ENCODE data around the gene BEND3. TPM values are rescaled to one million over a fixed set of nuclear protein-coding genes. Genes with fewer than 3 reads are reported as not detected.
A peak's percentile ranks its signal among the peaks of the same experiment; 100 is the strongest.

Gene BEND3
- total RNA-seq, 1 experiment from 2014 or later, result 70.2 TPM

- no peak overlapping the region for H3K9ac ChIP-seq (ENCODE audit: extremely low read depth, insufficient read length, low read length)
- no CpG with 5 or more reads among the region's 8 CpGs for WGBS (ENCODE audit: extremely low coverage, insufficient read length, low lambda C conversion rate)
- no peaks in the 10 kb centered on the region for H3K79me1 ChIP-seq (ENCODE audit: insufficient read depth, low read depth, low read length, poor library complexity, severe bottlenecking)
- no peak overlapping the region for H4K8ac ChIP-seq (replicated peaks; ENCODE audit: insufficient read length, low read depth, low read length)
- no peak overlapping the region for H3K14ac ChIP-seq (ENCODE audit: insufficient read depth, low read length)
- H3K4me3 Mint-ChIP-seq, result peak overlapping the region in 1 of 2 experiments; percentile 65; a peak in 3 of 5 replicates
- no peak overlapping the region for H3K23ac ChIP-seq (ENCODE audit: insufficient read length, low read depth, low read length)
- no peaks in the 10 kb centered on the region for H4K20me1 ChIP-seq (ENCODE audit: control insufficient read depth, insufficient read depth, insufficient read length)
- no peak overlapping the region for H2BK20ac ChIP-seq (ENCODE audit: low read depth, low read length, poor library complexity, severe bottlenecking)
- no peak overlapping the region for H3K18ac ChIP-seq (ENCODE audit: insufficient read length, low read depth, low read length)
- H2AFZ ChIP-seq (ENCODE audit: low read length), result no peak overlapping the region
- H3K9me3 ChIP-seq (ENCODE audit: control insufficient read depth, low read depth, low read length), result no peaks in the 10 kb centered on the region
- no peak overlapping the region for H2BK15ac ChIP-seq (ENCODE audit: low read depth, low read length)
- H4K91ac ChIP-seq (ENCODE audit: insufficient read length, low read depth, low read length), result no peak overlapping the region
- H3K36me3 Mint-ChIP-seq (ENCODE audit: insufficient read depth in 1 of 3, low read depth in 3 of 3), result peaks cover 7 to 8% (median 8%) of the 10 kb centered on the region in 3 experiments; a peak in 6 of 7 replicates
- H3K79me2 ChIP-seq (ENCODE audit: insufficient read depth, low read length), result no peaks in the 10 kb centered on the region
- no peak overlapping the region for H2BK12ac ChIP-seq (ENCODE audit: insufficient read length, low read depth, low read length)
- no peaks in the 10 kb centered on the region for H3K4me1 ChIP-seq (ENCODE audit: insufficient read depth, low read length)
- peaks cover 6 to 7% of the 10 kb centered on the region in 2 experiments; a peak in 3 of 5 replicates for H3K9me3 Mint-ChIP-seq
- TF ChIP-seq, protein P1, sequence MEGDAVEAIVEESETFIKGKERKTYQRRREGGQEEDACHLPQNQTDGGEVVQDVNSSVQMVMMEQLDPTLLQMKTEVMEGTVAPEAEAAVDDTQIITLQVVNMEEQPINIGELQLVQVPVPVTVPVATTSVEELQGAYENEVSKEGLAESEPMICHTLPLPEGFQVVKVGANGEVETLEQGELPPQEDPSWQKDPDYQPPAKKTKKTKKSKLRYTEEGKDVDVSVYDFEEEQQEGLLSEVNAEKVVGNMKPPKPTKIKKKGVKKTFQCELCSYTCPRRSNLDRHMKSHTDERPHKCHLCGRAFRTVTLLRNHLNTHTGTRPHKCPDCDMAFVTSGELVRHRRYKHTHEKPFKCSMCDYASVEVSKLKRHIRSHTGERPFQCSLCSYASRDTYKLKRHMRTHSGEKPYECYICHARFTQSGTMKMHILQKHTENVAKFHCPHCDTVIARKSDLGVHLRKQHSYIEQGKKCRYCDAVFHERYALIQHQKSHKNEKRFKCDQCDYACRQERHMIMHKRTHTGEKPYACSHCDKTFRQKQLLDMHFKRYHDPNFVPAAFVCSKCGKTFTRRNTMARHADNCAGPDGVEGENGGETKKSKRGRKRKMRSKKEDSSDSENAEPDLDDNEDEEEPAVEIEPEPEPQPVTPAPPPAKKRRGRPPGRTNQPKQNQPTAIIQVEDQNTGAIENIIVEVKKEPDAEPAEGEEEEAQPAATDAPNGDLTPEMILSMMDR (conservative IDR thresholded peaks at IDR 0.05), result no peak
- H3K23me2 ChIP-seq (ENCODE audit: insufficient read length, low read depth, low read length, poor library complexity, severe bottlenecking), result peaks cover 7% of the 10 kb centered on the region
- H4K5ac ChIP-seq (ENCODE audit: insufficient read length, low read depth, low read length), result no peak overlapping the region
- DNase-seq, result no peak
- no peak overlapping the region for H3K4me2 ChIP-seq (ENCODE audit: insufficient read depth, insufficient read length, low read length)
- peaks cover 12 to 16% of the 10 kb centered on the region in 2 experiments for H3K4me1 Mint-ChIP-seq
- H3K27ac Mint-ChIP-seq, result no peak overlapping the region
- H2BK5ac ChIP-seq (ENCODE audit: insufficient read length, low read length), result no peak overlapping the region
- no peak overlapping the region for H2BK120ac ChIP-seq (ENCODE audit: low read depth, low read length, poor library complexity, severe bottlenecking)
- H3K56ac ChIP-seq (ENCODE audit: insufficient read length, low read depth, low read length), result no peak overlapping the region
- no peaks in the 10 kb centered on the region for H3K27me3 ChIP-seq (ENCODE audit: insufficient read depth, low read length)
- no peak overlapping the region for H3T11ph ChIP-seq (ENCODE audit: low read length)
- peaks cover 2% of the 10 kb centered on the region; the same call in 1 of the 2 replicates for H3K27me3 Mint-ChIP-seq (ENCODE audit: low read depth)
- H2AK5ac ChIP-seq (ENCODE audit: insufficient read length, low read length), result no peak overlapping the region
- no peak overlapping the region for H3K27ac ChIP-seq (ENCODE audit: insufficient read length, low read depth, low read length)
- H3K4ac ChIP-seq (ENCODE audit: low read depth, low read length), result no peak overlapping the region
Measured at GRCh38 chr6:107026965-107027364, 88.3 kb downstream of the BEND3 start.

All from H9 (cell line).